Fibroblast of peridontal ligament (primary cell): Measurements from ENCODE around the gene EED.
A peak's percentile ranks its signal among the peaks of the same experiment; 100 is the strongest.
"Not testable (repeated sequence)": the region's sequence is repeated elsewhere in the genome, so short reads cannot be mapped to it uniquely, and the experiment has no call there.

Experiments
- DNase-seq: peaks from one replicate; pipeline ENCODE4 v3.0.0-alpha.2; 2010; ENCODE audit errors: extremely low read depth

The EED gene

DNA sequence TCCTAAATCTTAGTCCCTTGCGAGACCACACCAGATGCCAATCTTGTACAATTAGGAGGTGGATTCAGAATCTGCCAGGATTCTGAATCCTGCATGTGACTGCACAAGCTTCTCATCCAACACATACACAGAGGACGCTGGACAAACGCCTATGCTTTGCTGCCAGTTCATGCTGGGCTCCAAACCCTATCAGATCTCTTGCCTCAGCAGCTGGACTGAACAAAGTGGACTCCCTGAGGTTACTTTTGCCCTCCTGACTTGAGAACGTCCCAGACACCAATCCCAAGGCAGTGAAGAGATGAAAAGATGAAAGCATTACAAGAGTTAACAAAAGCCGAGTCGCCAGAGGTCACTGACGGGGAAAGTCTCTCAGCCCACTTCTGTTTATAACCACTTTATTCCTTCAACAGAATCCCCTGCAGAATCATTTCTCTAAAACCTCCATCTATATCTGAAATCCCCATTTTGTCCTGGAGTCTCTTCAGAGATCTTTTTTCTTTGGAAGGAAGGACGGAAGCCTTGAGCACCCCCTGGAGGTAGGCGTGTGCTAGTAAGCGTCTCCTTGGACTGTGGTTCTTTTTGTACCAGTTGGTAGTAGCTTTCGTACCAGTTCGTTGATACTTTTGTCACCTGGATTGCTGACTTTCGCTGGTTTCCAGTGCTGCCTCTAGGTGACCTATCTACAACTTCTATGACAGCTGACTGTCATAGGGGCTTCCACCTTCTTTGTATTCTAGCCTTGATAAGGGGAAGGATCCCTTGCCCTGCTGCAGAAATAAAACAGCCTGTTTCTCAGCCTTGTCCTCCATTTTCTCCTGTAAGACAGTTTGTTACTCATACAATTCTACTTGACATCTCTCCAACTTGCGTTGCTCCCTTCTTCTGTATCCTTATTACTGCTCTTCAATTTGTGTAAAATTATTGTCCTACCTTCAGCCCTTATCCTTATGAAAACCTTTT, 26.1 kb upstream of the EED start:
- DNase-seq = peak; percentile 87

- DNase-seq = no peak
Observed at GRCh38 chr11:86219311-86220193, 25.0 kb upstream of the EED start.

DNA sequence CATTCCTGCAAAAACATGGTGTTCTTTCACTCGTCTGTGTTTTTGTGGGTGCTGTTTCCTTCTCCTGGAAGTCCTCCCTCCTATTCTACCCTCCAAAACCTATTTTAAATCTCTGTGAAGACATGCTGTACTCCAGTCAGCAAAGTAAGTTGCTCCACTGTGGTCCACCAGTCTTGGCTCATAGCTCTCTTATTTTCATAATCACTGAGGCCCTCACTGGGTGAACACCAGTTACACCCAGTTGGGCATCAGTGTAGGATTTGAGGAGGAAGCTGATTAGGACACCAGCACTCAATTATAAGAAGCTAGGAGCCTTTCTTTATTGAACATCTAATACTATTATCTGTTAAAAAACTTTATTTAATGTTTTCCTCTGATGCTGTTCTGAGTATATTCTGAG, 23.9 kb upstream of the EED start:
- DNase-seq = no peak

DNA sequence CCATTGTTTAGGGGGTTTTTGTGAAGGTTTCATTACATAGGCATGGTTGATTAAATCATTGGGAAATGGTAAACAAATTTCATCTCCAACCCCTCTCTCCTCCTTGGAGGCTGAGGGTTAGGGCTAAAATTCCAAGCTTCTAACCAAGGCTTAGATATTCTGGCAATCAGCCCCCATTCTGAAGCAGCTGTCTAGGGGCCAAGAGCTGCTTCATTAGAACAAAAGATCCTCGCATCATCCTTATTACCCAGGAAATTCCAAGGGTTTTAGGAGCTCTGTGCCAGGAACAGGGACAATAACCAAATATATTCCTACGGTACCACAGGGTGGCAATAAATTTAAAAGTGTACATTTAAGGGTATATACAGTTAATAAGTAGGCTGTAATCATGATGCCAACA, 22.5 kb upstream of the EED start:
- no peak for DNase-seq

GRCh38 chr11:86224575-86224974, 20.0 kb upstream of the EED start:
- DNase-seq = not testable (repeated sequence)

DNA sequence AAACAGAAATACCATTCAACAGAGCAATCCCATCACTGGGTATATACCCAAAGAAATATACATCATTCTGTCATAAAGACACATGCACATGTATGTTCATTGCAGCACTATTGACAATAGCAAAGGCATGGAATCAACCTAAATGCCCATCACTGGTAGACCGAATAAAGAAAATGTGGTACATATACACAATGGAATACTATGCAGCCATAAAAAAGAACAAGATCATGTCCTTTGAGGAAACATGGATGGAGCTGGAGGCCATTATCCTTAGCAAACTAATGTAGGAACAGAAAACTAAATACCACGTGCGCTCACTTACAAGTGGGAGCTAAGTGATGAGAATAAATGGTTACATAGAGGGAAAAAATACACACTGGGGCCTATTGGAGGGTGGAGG, 19.2 kb upstream of the EED start:
- not testable (repeated sequence) for DNase-seq

- no peak for DNase-seq
Observed at GRCh38 chr11:86228269-86229038, 16.1 kb upstream of the EED start.

DNA sequence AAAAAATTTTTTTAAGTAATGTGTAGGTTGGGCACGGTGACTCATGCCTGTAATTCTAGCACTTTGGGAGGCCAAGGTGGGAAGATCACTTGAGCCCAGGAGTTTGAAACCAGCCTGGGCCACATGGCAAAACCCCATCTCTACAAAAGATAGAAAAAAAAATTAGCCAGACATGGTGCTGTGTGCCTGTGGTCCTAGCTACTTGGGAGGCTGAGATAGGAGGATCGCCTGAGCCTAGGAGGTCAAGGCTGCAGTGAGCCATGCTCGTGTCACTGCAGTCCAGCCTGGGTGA, 15.6 kb upstream of the EED start:
- DNase-seq = not testable (repeated sequence)

GRCh38 chr11:86230179-86230804, 14.3 kb upstream of the EED start:
- DNase-seq = no peak

DNA sequence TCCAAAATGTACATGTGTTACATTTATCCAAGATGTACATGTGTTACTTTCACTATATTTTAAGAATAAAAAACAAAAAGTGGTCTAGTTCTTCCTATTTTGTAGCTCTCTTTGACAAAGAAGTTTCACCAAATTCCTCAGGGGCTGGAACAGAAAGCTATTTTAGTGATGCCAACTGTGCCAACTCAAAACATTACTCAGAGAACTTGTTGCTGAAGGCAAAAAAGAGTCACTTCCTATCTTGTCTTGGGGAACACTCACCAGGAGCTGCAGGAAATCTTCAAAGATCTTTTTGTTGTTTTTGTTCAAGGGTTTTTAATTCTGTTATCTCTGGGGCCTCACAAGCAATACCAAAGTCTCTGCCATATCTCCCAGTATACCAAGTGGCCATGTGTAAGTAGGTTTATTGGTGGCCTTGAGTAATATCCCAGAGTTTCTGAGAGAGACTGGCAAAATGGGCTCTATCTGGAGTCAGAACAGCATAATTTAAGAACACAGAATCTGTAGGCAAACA, 13.6 kb upstream of the EED start:
- DNase-seq = no peak

GRCh38 chr11:86232556-86232955, 12.0 kb upstream of the EED start:
- no peak for DNase-seq

GRCh38 chr11:86234831-86235461, 9.6 kb upstream of the EED start:
- no peak for DNase-seq

DNA sequence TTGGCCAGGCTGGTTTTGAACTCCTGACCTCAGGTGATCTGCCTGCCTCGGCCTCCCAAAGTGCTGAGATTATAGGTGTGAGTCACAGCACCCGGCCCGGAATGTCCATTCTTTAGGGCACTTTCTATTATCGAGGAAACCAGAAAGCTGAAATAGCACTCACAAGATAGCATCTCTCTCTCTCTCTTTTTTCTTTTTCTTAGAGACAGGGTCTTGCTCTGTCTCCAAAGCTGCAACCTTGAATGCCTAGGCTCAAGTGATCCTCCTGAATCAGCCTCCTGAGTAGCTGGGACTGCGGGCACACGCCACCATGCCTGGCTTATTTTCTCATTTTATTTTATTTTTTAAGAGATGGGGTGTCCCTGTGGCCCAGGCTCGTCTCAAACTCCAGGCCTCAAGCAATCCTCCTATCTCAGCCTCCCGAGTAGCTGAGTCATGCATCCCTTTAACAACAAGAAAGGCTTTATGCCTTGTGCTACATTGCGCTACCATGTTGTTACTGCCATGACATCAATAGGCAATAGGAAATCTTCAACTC, 7.2 kb upstream of the EED start:
- no peak for DNase-seq

- DNase-seq = no peak
Observed at GRCh38 chr11:86240164-86240563, 4.4 kb upstream of the EED start.

- no peak for DNase-seq
Observed at GRCh38 chr11:86241956-86242535, 2.5 kb upstream of the EED start.

DNA sequence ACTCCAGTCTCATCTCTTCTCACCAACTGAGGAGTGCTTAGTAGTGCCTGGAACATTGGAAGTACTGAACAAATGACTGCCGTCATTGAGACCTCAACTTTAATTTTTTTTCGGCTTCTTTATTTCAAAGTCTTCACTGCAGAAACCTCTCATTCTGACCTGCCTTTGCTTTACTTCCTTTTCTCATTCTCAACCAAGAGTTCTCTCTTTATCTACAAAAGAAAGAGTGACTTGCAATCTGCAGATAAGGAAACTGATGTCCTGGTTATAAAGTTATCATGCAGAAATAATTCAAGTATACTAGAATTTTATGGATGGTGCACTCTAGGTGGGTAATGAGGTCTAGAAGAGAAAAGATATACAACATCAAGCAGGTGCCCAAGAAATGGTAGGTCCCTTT, 1.2 kb upstream of the EED start:
- DNase-seq = no peak

DNA sequence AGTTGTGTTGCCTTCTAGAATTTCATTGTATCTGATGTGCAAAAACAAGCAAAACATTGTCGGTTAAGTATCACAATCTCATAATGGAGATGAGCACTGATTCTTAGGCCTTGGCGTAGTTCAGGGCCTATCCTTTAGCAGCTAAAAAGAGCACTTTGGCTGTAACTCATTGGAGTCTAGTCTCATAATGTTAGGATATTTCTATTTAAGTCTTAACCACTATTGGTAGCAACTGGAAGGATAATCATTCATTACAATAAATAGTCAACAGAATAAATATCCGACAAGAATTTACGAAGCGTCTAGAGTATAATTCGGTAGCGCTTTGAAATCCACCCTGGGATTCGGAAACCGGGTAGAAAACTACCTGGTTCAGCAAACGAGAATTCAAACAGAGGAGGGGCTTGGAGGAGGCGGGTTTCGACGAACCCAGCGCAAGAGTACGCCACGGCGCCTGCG, 461 bp upstream of the EED start:
- DNase-seq = no peak

- peak; percentile 34 for DNase-seq
Observed at GRCh38 chr11:86245369-86246292, 1.1 kb downstream of the EED start.

GRCh38 chr11:86246293-86246675, 1.7 kb downstream of the EED start:
- peak; percentile 20 for DNase-seq
